Ovary (tissue), 3 donors: ENCODE results near the gene AKAP6.
A peak's percentile ranks its signal among the peaks of the same experiment; 100 is the strongest.

ENCODE experiments used
- CTCF ChIP-seq, 3 donors: fragments of 450-650 bp in 2 of 3; fragments of 200-600 bp in 1 of 3; IDR thresholded peaks; one replicate each; pipeline versions ENCODE4 v1.5.1 to v1.8.0; 2016 to 2022; ENCODE audit warnings: antibody characterized with exemption in 3 of 3, mild to moderate bottlenecking in 1 of 3
- EP300 ChIP-seq: sonication (generic); formaldehyde crosslinking; IDR thresholded peaks from one replicate; pipeline ENCODE4 v1.6.1; 2017; ENCODE audit warnings: antibody characterized with exemption
- POLR2A ChIP-seq: fragments of 450-650 bp; IDR thresholded peaks from one replicate; pipeline ENCODE4 v1.6.1; 2017; ENCODE audit warnings: antibody characterized with exemption, mild to moderate bottlenecking, moderate library complexity
- donor health status: DM: no; HTN: no; CAD: no.

GRCh38 chr14:32469388-32470160 lies 140.5 kb downstream of the AKAP6 start:
- TF ChIP-seq CTCF (IDR thresholded peaks at IDR 0.05) (peak; percentile 25 to 60 (median 35)), POLR2A (no peak), EP300 (no peak)
